ENCODE data around the gene LRRK1.

- TF ChIP-seq POLR2A (IDR thresholded peaks at IDR 0.05; ENCODE audit: low read length) (no peak), GATA1 (IDR thresholded peaks at IDR 0.05; ENCODE audit: low read depth, low read length) (no peak)
Measured at GRCh38 chr15:101001796-101002195, 82.6 kb downstream of the LRRK1 start.
